Astrocyte (in vitro differentiated cells and primary cell): ENCODE measurements around the gene RMRP.

ENCODE experiments used
- EZH2 ChIP-seq: IDR thresholded peaks from 2 replicates; pipeline ENCODE4 v1.6.1; 2012; ENCODE audit warnings: mild to moderate bottlenecking, low read length, inconsistent platforms; ENCODE audit not compliant: insufficient read depth
- TF ChIP-seq, protein P1 (sequence below): IDR thresholded peaks from 2 replicates; pipeline ENCODE4 v1.5.1; 2011; ENCODE audit warnings: low read depth, mild to moderate bottlenecking, inconsistent platforms, low read length, moderate library complexity; ENCODE audit not compliant: insufficient read depth

GRCh38 chr9:35636135-35636876, 21.5 kb downstream of the RMRP start:
- TF ChIP-seq, protein P1, sequence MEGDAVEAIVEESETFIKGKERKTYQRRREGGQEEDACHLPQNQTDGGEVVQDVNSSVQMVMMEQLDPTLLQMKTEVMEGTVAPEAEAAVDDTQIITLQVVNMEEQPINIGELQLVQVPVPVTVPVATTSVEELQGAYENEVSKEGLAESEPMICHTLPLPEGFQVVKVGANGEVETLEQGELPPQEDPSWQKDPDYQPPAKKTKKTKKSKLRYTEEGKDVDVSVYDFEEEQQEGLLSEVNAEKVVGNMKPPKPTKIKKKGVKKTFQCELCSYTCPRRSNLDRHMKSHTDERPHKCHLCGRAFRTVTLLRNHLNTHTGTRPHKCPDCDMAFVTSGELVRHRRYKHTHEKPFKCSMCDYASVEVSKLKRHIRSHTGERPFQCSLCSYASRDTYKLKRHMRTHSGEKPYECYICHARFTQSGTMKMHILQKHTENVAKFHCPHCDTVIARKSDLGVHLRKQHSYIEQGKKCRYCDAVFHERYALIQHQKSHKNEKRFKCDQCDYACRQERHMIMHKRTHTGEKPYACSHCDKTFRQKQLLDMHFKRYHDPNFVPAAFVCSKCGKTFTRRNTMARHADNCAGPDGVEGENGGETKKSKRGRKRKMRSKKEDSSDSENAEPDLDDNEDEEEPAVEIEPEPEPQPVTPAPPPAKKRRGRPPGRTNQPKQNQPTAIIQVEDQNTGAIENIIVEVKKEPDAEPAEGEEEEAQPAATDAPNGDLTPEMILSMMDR, result no peak
- TF ChIP-seq EZH2, result no peak
